HCT116 (cell line): ENCODE measurements around the gene PACRG.

Experiments used
- CEBPB ChIP-seq: IDR thresholded peaks from 2 replicates; pipeline ENCODE4 v1.6.1; 2012; ENCODE audit warnings: low read depth
- EGR1 ChIP-seq: IDR thresholded peaks from 2 replicates; pipeline ENCODE4 v1.6.1; 2012; ENCODE audit warnings: low read depth
- EZH2 ChIP-seq: fragments of 200-600 bp; sonication (generic); IDR thresholded peaks from 2 replicates; pipeline ENCODE4 v1.6.1; 2017; ENCODE audit warnings: antibody characterized with exemption, mixed run types
- JUND ChIP-seq: IDR thresholded peaks from 2 replicates; pipeline ENCODE4 v1.6.1; 2012
- MAX ChIP-seq: IDR thresholded peaks from 2 replicates; pipeline ENCODE4 v1.6.1; 2012
- POLR2A ChIP-seq: IDR thresholded peaks from 2 replicates; pipeline ENCODE4 v1.7.0; 2011; ENCODE audit warnings: borderline replicate concordance; ENCODE audit not compliant: insufficient read depth, insufficient read length; ENCODE audit errors: extremely low read depth
- POLR2AphosphoS5 ChIP-seq: IDR thresholded peaks from 2 replicates; pipeline ENCODE4 v1.6.1; 2011; ENCODE audit warnings: mild to moderate bottlenecking, low read depth, low read length, moderate library complexity
- RAD21 ChIP-seq: IDR thresholded peaks from 2 replicates; pipeline ENCODE4 v1.6.1; 2012; ENCODE audit warnings: low read depth, mild to moderate bottlenecking
- SIN3A ChIP-seq: IDR thresholded peaks from 2 replicates; pipeline ENCODE4 v1.6.1; 2012; ENCODE audit warnings: low read depth
- ZBTB33 ChIP-seq: IDR thresholded peaks from 2 replicates; pipeline ENCODE4 v1.6.1; 2011; ENCODE audit warnings: mild to moderate bottlenecking, low read length, moderate library complexity; ENCODE audit not compliant: insufficient replicate concordance; ENCODE audit errors: extremely low read depth
- TF ChIP-seq, protein P1 (sequence below), 3 experiments: fragments of 200-600 bp in 1 of 3; sonication (generic) in 1 of 3; IDR thresholded peaks in 2 of 3; conservative IDR thresholded peaks in 1 of 3; 2 replicates each; pipeline ENCODE4 v1.5.1; 2012 to 2017; ENCODE audit warnings: low read depth in 2 of 3, low read length in 2 of 3, antibody characterized with exemption in 1 of 3, borderline replicate concordance in 1 of 3, control low read depth in 1 of 3, mild to moderate bottlenecking in 1 of 3, mixed read lengths in 1 of 3, mixed run types in 1 of 3, moderate library complexity in 1 of 3; ENCODE audit not compliant: insufficient read depth in 1 of 3
- TF ChIP-seq, protein P2 (sequence below): IDR thresholded peaks from 2 replicates; pipeline ENCODE4 v1.6.1; 2012; ENCODE audit warnings: low read depth

GRCh38 chr6:162906479-162906878 lies 178.7 kb downstream of the PACRG start:
- TF ChIP-seq EGR1 (no peak), MAX (no peak), POLR2AphosphoS5 (no peak), EZH2 (no peak), JUND (no peak), POLR2A (no peak), RAD21 (no peak), SIN3A (no peak), ZBTB33 (no peak), CEBPB (no peak)
- TF ChIP-seq, protein P1, sequence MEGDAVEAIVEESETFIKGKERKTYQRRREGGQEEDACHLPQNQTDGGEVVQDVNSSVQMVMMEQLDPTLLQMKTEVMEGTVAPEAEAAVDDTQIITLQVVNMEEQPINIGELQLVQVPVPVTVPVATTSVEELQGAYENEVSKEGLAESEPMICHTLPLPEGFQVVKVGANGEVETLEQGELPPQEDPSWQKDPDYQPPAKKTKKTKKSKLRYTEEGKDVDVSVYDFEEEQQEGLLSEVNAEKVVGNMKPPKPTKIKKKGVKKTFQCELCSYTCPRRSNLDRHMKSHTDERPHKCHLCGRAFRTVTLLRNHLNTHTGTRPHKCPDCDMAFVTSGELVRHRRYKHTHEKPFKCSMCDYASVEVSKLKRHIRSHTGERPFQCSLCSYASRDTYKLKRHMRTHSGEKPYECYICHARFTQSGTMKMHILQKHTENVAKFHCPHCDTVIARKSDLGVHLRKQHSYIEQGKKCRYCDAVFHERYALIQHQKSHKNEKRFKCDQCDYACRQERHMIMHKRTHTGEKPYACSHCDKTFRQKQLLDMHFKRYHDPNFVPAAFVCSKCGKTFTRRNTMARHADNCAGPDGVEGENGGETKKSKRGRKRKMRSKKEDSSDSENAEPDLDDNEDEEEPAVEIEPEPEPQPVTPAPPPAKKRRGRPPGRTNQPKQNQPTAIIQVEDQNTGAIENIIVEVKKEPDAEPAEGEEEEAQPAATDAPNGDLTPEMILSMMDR (IDR thresholded peaks at IDR 0.05 in 2 of 3, conservative IDR thresholded peaks at IDR 0.05 in 1 of 3; ENCODE audit: borderline replicate concordance in 1 of 3, insufficient read depth in 1 of 3, low read depth in 2 of 3, low read length in 2 of 3): no peak
- TF ChIP-seq, protein P2, sequence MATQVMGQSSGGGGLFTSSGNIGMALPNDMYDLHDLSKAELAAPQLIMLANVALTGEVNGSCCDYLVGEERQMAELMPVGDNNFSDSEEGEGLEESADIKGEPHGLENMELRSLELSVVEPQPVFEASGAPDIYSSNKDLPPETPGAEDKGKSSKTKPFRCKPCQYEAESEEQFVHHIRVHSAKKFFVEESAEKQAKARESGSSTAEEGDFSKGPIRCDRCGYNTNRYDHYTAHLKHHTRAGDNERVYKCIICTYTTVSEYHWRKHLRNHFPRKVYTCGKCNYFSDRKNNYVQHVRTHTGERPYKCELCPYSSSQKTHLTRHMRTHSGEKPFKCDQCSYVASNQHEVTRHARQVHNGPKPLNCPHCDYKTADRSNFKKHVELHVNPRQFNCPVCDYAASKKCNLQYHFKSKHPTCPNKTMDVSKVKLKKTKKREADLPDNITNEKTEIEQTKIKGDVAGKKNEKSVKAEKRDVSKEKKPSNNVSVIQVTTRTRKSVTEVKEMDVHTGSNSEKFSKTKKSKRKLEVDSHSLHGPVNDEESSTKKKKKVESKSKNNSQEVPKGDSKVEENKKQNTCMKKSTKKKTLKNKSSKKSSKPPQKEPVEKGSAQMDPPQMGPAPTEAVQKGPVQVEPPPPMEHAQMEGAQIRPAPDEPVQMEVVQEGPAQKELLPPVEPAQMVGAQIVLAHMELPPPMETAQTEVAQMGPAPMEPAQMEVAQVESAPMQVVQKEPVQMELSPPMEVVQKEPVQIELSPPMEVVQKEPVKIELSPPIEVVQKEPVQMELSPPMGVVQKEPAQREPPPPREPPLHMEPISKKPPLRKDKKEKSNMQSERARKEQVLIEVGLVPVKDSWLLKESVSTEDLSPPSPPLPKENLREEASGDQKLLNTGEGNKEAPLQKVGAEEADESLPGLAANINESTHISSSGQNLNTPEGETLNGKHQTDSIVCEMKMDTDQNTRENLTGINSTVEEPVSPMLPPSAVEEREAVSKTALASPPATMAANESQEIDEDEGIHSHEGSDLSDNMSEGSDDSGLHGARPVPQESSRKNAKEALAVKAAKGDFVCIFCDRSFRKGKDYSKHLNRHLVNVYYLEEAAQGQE: no peak
